ENCODE measurements around the gene RAPGEF6. TPM values are rescaled to one million over a fixed set of nuclear protein-coding genes. Genes with fewer than 3 reads are reported as not detected.
"Not testable (repeated sequence)": the region's sequence is repeated elsewhere in the genome, so short reads cannot be mapped to it uniquely, and the experiment has no call there.

Gene RAPGEF6
- total and polyA plus RNA-seq, 8 donors = 18.2 to 23.7 (median 20.1) TPM

DNA sequence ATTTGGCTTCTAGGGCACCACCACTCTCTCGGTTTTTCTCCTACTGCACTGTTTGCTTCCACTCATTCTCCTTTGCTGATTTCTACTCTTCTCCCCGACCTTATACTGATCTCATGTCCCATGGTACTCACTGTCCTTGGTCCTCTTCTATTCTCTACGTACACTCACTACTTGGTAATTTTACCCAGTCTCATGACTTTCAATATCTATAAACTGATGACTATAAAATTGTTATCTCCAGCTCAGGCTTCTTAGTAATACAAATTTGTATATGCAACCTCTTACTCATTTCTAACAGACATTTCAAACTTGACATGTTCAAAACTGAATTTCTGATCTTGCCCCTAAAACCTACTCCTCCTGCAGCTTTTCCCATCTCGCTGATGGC lies 4.1 kb downstream of the RAPGEF6 start:
- no peak overlapping the region for H3K27ac ChIP-seq
- H3K4me3 ChIP-seq = no peak overlapping the region
- TF ChIP-seq CTCF (IDR thresholded peaks at IDR 0.05) = no peak
- no peaks in the 10 kb centered on the region for H3K9me3 ChIP-seq
- no peak for ATAC-seq
- H3K36me3 ChIP-seq = no peaks in the 10 kb centered on the region
- peaks cover 0 to 48% of the 10 kb centered on the region in 2 donors for H3K4me1 ChIP-seq
- intact Hi-C loops (cut with DNase I) = no loop called here
- DNase-seq = no peak
- H3K27me3 ChIP-seq = no peaks in the 10 kb centered on the region

GRCh38 chr5:131630208-131630962 lies 4.6 kb downstream of the RAPGEF6 start:
- H3K4me3 ChIP-seq = no peak overlapping the region
- no peaks in the 10 kb centered on the region for H3K9me3 ChIP-seq
- intact Hi-C loops (cut with DNase I) = no loop called here
- ATAC-seq (no peak), DNase-seq (no peak)
- TF ChIP-seq CTCF (IDR thresholded peaks at IDR 0.05) = no peak
- no peaks in the 10 kb centered on the region for H3K27me3 ChIP-seq
- H3K4me1 ChIP-seq = peaks cover 0 to 48% of the 10 kb centered on the region in 2 donors
- no peaks in the 10 kb centered on the region for H3K36me3 ChIP-seq
- no peak overlapping the region for H3K27ac ChIP-seq

DNA sequence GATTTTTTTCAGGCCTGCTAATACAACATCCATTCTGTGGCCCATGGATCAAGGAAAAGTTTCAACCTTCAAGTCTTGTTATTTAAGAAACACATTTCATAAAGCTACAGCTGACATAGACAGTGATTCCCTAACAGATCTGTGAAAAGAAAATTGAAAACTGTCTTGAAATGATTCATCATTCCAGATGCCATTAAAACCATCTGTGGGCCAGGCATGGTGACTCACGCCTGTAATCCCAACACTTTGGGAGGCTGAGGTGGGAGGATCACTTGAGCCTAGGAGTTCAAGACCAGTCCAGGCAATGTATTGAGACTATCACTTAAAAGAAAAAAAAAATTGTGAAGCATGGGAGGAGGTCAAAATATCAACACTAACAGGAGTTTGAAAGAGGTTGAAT lies 6.0 kb downstream of the RAPGEF6 start:
- ATAC-seq (no peak), DNase-seq (no peak)
- intact Hi-C loops (cut with DNase I) = no loop called here
- H3K36me3 ChIP-seq = no peaks in the 10 kb centered on the region
- H3K27ac ChIP-seq = no peak overlapping the region
- no peaks in the 10 kb centered on the region for H3K9me3 ChIP-seq
- no peaks in the 10 kb centered on the region for H3K27me3 ChIP-seq
- H3K4me1 ChIP-seq = peaks cover 0 to 45% of the 10 kb centered on the region in 2 donors
- no peak for TF ChIP-seq CTCF (IDR thresholded peaks at IDR 0.05)
- no peak overlapping the region for H3K4me3 ChIP-seq

GRCh38 chr5:131627207-131627865 lies 7.7 kb downstream of the RAPGEF6 start:
- no peak for DNase-seq
- no peak for ATAC-seq
- no peak for TF ChIP-seq CTCF (IDR thresholded peaks at IDR 0.05)
- Histone ChIP-seq H3K36me3 (no peaks in the 10 kb centered on the region), H3K9me3 (no peaks in the 10 kb centered on the region), H3K27ac (no peak overlapping the region), H3K4me3 (no peak overlapping the region), H3K27me3 (no peaks in the 10 kb centered on the region), H3K4me1 (peaks cover 0 to 28% of the 10 kb centered on the region in 2 donors)
- intact Hi-C loops (cut with DNase I) = no loop called here

DNA sequence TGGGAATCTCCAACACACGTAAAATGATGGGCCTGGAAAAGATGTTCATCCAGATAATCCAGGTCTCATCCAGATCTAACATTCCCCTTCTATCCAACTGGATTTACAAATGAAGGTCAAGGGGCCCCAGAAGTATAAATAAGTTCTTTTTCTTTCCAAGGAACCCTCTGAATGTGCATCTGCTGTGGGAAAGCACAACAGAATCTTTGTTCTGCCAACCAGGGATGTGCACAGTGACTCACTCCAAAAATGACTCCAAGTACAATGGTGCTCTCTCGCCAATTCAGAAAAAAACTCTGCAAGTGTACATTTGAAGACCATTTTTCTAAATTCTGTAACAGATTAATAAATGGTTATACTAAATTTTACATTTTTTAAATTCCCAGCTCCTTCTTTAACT lies 12.4 kb downstream of the RAPGEF6 start:
- Histone ChIP-seq H3K27me3 (no peaks in the 10 kb centered on the region), H3K9me3 (no peaks in the 10 kb centered on the region), H3K4me3 (no peak overlapping the region), H3K36me3 (no peaks in the 10 kb centered on the region), H3K27ac (no peak overlapping the region), H3K4me1 (peaks cover 0 to 12% of the 10 kb centered on the region in 2 donors)
- ATAC-seq = no peak
- no peak for TF ChIP-seq CTCF (IDR thresholded peaks at IDR 0.05)
- intact Hi-C loops (cut with DNase I) = no loop called here
- DNase-seq = no peak

- DNase-seq; H3K27me3 ChIP-seq; ATAC-seq; intact Hi-C loops (cut with DNase I); H3K4me3 ChIP-seq; H3K27ac ChIP-seq; H3K9me3 ChIP-seq; H3K36me3 ChIP-seq: not testable (repeated sequence)
- H3K4me1 ChIP-seq = peaks cover 0 to 12% of the 10 kb centered on the region in 2 donors
These were observed 13.9 kb downstream of the RAPGEF6 start for GRCh38 chr5:131621164-131621563.

Measured in left lung (tissue), 10 donors.